ENCODE measurements around the gene JUNB. TPM values are rescaled to one million over a fixed set of nuclear protein-coding genes. Genes with fewer than 3 reads are reported as not detected.

JUNB gene
- total RNA-seq, 1 experiment from 2014 or later, result 125 TPM

GRCh38 chr19:12767150-12767549 lies 24.1 kb upstream of the JUNB start:
- no peak for TF ChIP-seq CTCF (IDR thresholded peaks at IDR 0.05; ENCODE audit: unreplicated experiment)
- peaks cover 20% of the 10 kb centered on the region for H3K36me3 Mint-ChIP-seq (ENCODE audit: insufficient read depth, unreplicated experiment)
- POLR2A ChIA-PET, result interaction anchor here (0.5 to 2.9 kb wide), 5 partner anchors 18 to 34 kb away, joined by 3 to 17 read pairs (median 3); partner anchors contain the start of gene JUNB
- H3K9me3 Mint-ChIP-seq (ENCODE audit: unreplicated experiment), result no peaks in the 10 kb centered on the region
- no peak overlapping the region for H3K4me3 Mint-ChIP-seq (ENCODE audit: unreplicated experiment)
- intact Hi-C loops (cut with micrococcal nuclease), result no loop called here
- no peak overlapping the region for H3K27ac Mint-ChIP-seq (ENCODE audit: low read depth, unreplicated experiment)
- H3K4me1 Mint-ChIP-seq (ENCODE audit: insufficient read depth, unreplicated experiment), result peaks cover 5% of the 10 kb centered on the region
- H3K27me3 Mint-ChIP-seq (ENCODE audit: insufficient read depth, unreplicated experiment), result no peaks in the 10 kb centered on the region
- BruUV-seq (replicated peaks), result no TSS peak
- CTCF ChIA-PET, result interaction anchor here (0.6 to 13.2 kb wide), 7 partner anchors 8 to 81 kb away, joined by 3 to 307 read pairs (median 10); partner anchors contain the start of genes HOOK2, JUNB, PRDX2 and THSD8
- no peak for DNase-seq (ENCODE audit: unreplicated experiment)

GRCh38 chr19:12767666-12768065 lies 23.6 kb upstream of the JUNB start:
- no peak for DNase-seq (ENCODE audit: unreplicated experiment)
- Mint-ChIP-seq H3K4me3 (ENCODE audit: unreplicated experiment) (no peak overlapping the region), H3K27me3 (ENCODE audit: insufficient read depth, unreplicated experiment) (no peaks in the 10 kb centered on the region), H3K36me3 (ENCODE audit: insufficient read depth, unreplicated experiment) (peaks cover 20% of the 10 kb centered on the region), H3K4me1 (ENCODE audit: insufficient read depth, unreplicated experiment) (peaks cover 5% of the 10 kb centered on the region), H3K27ac (ENCODE audit: low read depth, unreplicated experiment) (no peak overlapping the region), H3K9me3 (ENCODE audit: unreplicated experiment) (no peaks in the 10 kb centered on the region)
- TF ChIP-seq CTCF (IDR thresholded peaks at IDR 0.05; ENCODE audit: unreplicated experiment), result no peak
- intact Hi-C loops (cut with micrococcal nuclease), result no loop called here
- BruUV-seq (replicated peaks), result no TSS peak
- CTCF ChIA-PET, result interaction anchor here (1.8 to 13.2 kb wide), 4 partner anchors 10 to 81 kb away, joined by 8 to 307 read pairs (median 48); partner anchors contain the start of genes JUNB, PRDX2 and THSD8
- POLR2A ChIA-PET, result interaction anchor here (0.5 to 2.9 kb wide), 3 partner anchors 18 to 28 kb away, joined by 3 to 17 read pairs (median 4); partner anchors contain the start of gene JUNB

GRCh38 chr19:12769689-12770088 lies 21.6 kb upstream of the JUNB start:
- BruUV-seq (replicated peaks), result no TSS peak
- Mint-ChIP-seq H3K36me3 (ENCODE audit: insufficient read depth, unreplicated experiment) (peaks cover 21% of the 10 kb centered on the region), H3K4me1 (ENCODE audit: insufficient read depth, unreplicated experiment) (peaks cover 12% of the 10 kb centered on the region), H3K9me3 (ENCODE audit: unreplicated experiment) (no peaks in the 10 kb centered on the region), H3K27me3 (ENCODE audit: insufficient read depth, unreplicated experiment) (no peaks in the 10 kb centered on the region), H3K4me3 (ENCODE audit: unreplicated experiment) (no peak overlapping the region), H3K27ac (ENCODE audit: low read depth, unreplicated experiment) (no peak overlapping the region)
- POLR2A ChIA-PET, result interaction anchor here (0.7 kb wide), 1 partner anchor 17 kb away, joined by 3 read pairs; no protein-coding TSS in a partner anchor
- no peak for TF ChIP-seq CTCF (IDR thresholded peaks at IDR 0.05; ENCODE audit: unreplicated experiment)
- DNase-seq (ENCODE audit: unreplicated experiment), result no peak
- intact Hi-C loops (cut with micrococcal nuclease), result no loop called here
- CTCF ChIA-PET, result interaction anchor here (0.6 to 0.8 kb wide), 2 partner anchors 12 to 14 kb away, joined by 3 to 6 read pairs; no protein-coding TSS in a partner anchor

GRCh38 chr19:12770922-12771321 lies 20.4 kb upstream of the JUNB start:
- TF ChIP-seq CTCF (IDR thresholded peaks at IDR 0.05; ENCODE audit: unreplicated experiment), result no peak
- DNase-seq (ENCODE audit: unreplicated experiment), result no peak
- Mint-ChIP-seq H3K27ac (ENCODE audit: low read depth, unreplicated experiment) (no peak overlapping the region), H3K9me3 (ENCODE audit: unreplicated experiment) (no peaks in the 10 kb centered on the region), H3K4me3 (ENCODE audit: unreplicated experiment) (no peak overlapping the region), H3K36me3 (ENCODE audit: insufficient read depth, unreplicated experiment) (peaks cover 27% of the 10 kb centered on the region), H3K27me3 (ENCODE audit: insufficient read depth, unreplicated experiment) (no peaks in the 10 kb centered on the region), H3K4me1 (ENCODE audit: insufficient read depth, unreplicated experiment) (peaks cover 12% of the 10 kb centered on the region)
- POLR2A ChIA-PET, result no interaction called here
- no TSS peak for BruUV-seq (replicated peaks)
- CTCF ChIA-PET, result interaction anchor here (0.7 to 2.7 kb wide), 4 partner anchors 10 to 77 kb away, joined by 3 to 9 read pairs (median 6); partner anchors contain the start of gene JUNB
- intact Hi-C loops (cut with micrococcal nuclease), result no loop called here

All from MCF 10A (cell line).